SK-N-SH (cell line): ENCODE measurements around the gene MME. TPM values are rescaled to one million over a fixed set of nuclear protein-coding genes. Genes with fewer than 3 reads are reported as not detected.

Experiments
- CTCF ChIA-PET: fragments of 300-600, 350-600 bp; formaldehyde crosslinking; extraction: SDS; loops from one replicate; lab custom pipeline; 2021; lab: Yijun Ruan, JAX
- POLR2A ChIA-PET: fragments of 350-600 bp; sonication (Branson Sonifier 250); formaldehyde crosslinking; extraction: SDS; loops from one replicate; lab custom pipeline; 2020; ENCODE audit warnings: antibody characterized with exemption, inconsistent platforms; lab: Yijun Ruan, JAX
- DNase-seq: peaks from one replicate; pipeline ENCODE4 v3.0.0; 2012
- H2AFZ ChIP-seq: fragments of 200-600 bp; sonication (generic); 2 replicates; pipeline ENCODE4 v1.8.1; 2016; ENCODE audit warnings: antibody characterized with exemption, mild to moderate bottlenecking, low read depth
- H3F3A ChIP-seq: fragments of 200-600 bp; sonication (generic); replicated peaks from 2 replicates; pipeline ENCODE3; 2016; ENCODE audit warnings: antibody characterized with exemption, mild to moderate bottlenecking; ENCODE audit not compliant: insufficient read depth
- H3K27ac ChIP-seq, 2 experiments: fragments of 200-500 bp in 1 of 2; fragments of 200-600 bp in 1 of 2; sonication (Bioruptor generic) in 1 of 2; sonication (generic), shearing (Covaris generic) in 1 of 2; 2 replicates each; pipeline versions ENCODE4 v1.5.1 to v1.6.1; 2014 to 2016; ENCODE audit warnings: low read depth in 2 of 2, inconsistent platforms in 1 of 2, low read length in 1 of 2, mild to moderate bottlenecking in 1 of 2, mixed read lengths in 1 of 2
- H3K27me3 ChIP-seq: fragments of 200-600 bp; sonication (generic), shearing (Covaris generic); 2 replicates; pipeline ENCODE4 v1.6.1; 2016; ENCODE audit warnings: mixed run types; ENCODE audit not compliant: insufficient read depth
- H3K36me3 ChIP-seq, 2 experiments: fragments of 200-500 bp in 1 of 2; fragments of 200-600 bp in 1 of 2; sonication (Bioruptor generic) in 1 of 2; sonication (generic) in 1 of 2; replicated peaks in 1 of 2; 2 replicates each; pipeline versions ENCODE3 to v1.5.1; 2014 to 2016; ENCODE audit warnings: low read length in 1 of 2, mild to moderate bottlenecking in 1 of 2; ENCODE audit not compliant: insufficient read depth in 2 of 2, control insufficient read depth in 1 of 2
- H3K4me1 ChIP-seq, 2 experiments: fragments of 200-500 bp in 1 of 2; fragments of 200-600 bp in 1 of 2; sonication (Bioruptor generic) in 1 of 2; sonication (generic), shearing (Covaris generic) in 1 of 2; 2 replicates each; pipeline versions ENCODE4 v1.5.1 to v1.6.1; 2014 to 2016; ENCODE audit warnings: low read depth in 1 of 2, low read length in 1 of 2, mixed run types in 1 of 2; ENCODE audit not compliant: insufficient read depth in 2 of 2, control insufficient read depth in 1 of 2
- H3K4me2 ChIP-seq: fragments of 200-600 bp; sonication (generic), shearing (Covaris generic); 2 replicates; pipeline ENCODE4 v1.6.1; 2017; ENCODE audit warnings: mixed run types
- H3K4me3 ChIP-seq, 2 experiments: fragments of 200-500 bp in 1 of 2; fragments of 200-600 bp in 1 of 2; sonication (Bioruptor generic) in 1 of 2; sonication (generic), shearing (Covaris generic) in 1 of 2; 2 replicates each; pipeline versions ENCODE4 v1.5.1 to v1.8.1; 2014 to 2016; ENCODE audit warnings: low read depth in 2 of 2, inconsistent platforms in 1 of 2, low read length in 1 of 2, mild to moderate bottlenecking in 1 of 2, mixed read lengths in 1 of 2, moderate library complexity in 1 of 2
- H3K79me2 ChIP-seq: fragments of 200-600 bp; sonication (generic); 2 replicates; pipeline ENCODE4 v1.8.1; 2017; ENCODE audit warnings: mild to moderate bottlenecking; ENCODE audit not compliant: insufficient read depth
- H3K9ac ChIP-seq: fragments of 200-600 bp; sonication (generic); 2 replicates; pipeline ENCODE4 v1.6.1; 2017; ENCODE audit warnings: mixed run types
- H3K9me2 ChIP-seq: fragments of 200-600 bp; sonication (generic); 2 replicates; pipeline ENCODE4 v1.6.1; 2017; ENCODE audit warnings: mixed run types
- H3K9me3 ChIP-seq: fragments of 200-600 bp; sonication (generic); 2 replicates; pipeline ENCODE4 v1.6.1; 2017; ENCODE audit warnings: mixed run types, mild to moderate bottlenecking, moderate library complexity
- H4K20me1 ChIP-seq: fragments of 200-600 bp; sonication (generic); 2 replicates; pipeline ENCODE4 v1.6.1; 2017; ENCODE audit warnings: mild to moderate bottlenecking, mixed run types; ENCODE audit not compliant: insufficient read depth
- CHD2 ChIP-seq: fragments of 150-350 bp; IDR thresholded peaks from 2 replicates; pipeline ENCODE4 v1.6.1; 2018; ENCODE audit warnings: low read length; ENCODE audit not compliant: partially characterized antibody
- EP300 ChIP-seq, 2 experiments: IDR thresholded peaks; 2 replicates each; pipeline versions ENCODE4 v1.4.0 to v1.6.1; 2012; ENCODE audit warnings: borderline replicate concordance in 1 of 2, low read depth in 1 of 2, low read length in 1 of 2
- EZH2phosphoT487 ChIP-seq: fragments of 200-600 bp; sonication (generic); IDR thresholded peaks from 2 replicates; pipeline ENCODE4 v1.6.1; 2017; ENCODE audit warnings: low read depth, mixed run types, mild to moderate bottlenecking, antibody characterized with exemption, moderate library complexity, borderline replicate concordance
- FOSL2 ChIP-seq: IDR thresholded peaks from 2 replicates; pipeline ENCODE4 v1.4.0; 2012; ENCODE audit warnings: low read depth, mild to moderate bottlenecking, moderate library complexity, borderline replicate concordance
- FOXM1 ChIP-seq: IDR thresholded peaks from 2 replicates; pipeline ENCODE4 v1.4.0; 2012; ENCODE audit warnings: low read depth, mild to moderate bottlenecking
- JUND ChIP-seq: IDR thresholded peaks from 2 replicates; pipeline ENCODE4 v1.4.0; 2012
- MEF2A ChIP-seq: IDR thresholded peaks from 2 replicates; pipeline ENCODE4 v1.4.0; 2012; ENCODE audit warnings: low read depth, borderline replicate concordance
- NFIC ChIP-seq: IDR thresholded peaks from 2 replicates; pipeline ENCODE4 v1.4.0; 2012; ENCODE audit warnings: borderline replicate concordance
- RAD21 ChIP-seq: IDR thresholded peaks from 2 replicates; pipeline ENCODE4 v1.6.1; 2012; ENCODE audit warnings: mild to moderate bottlenecking, low read length
- RCOR1 ChIP-seq: fragments of 150-350 bp; IDR thresholded peaks from 2 replicates; pipeline ENCODE4 v1.6.1; 2017; ENCODE audit warnings: antibody characterized with exemption, low read length
- RFX5 ChIP-seq: IDR thresholded peaks from 2 replicates; pipeline ENCODE4 v1.6.1; 2012; ENCODE audit warnings: mild to moderate bottlenecking, improper control_type of control experiment, low read length
- RXRA ChIP-seq: IDR thresholded peaks from 2 replicates; pipeline ENCODE4 v1.4.0; 2012; ENCODE audit warnings: low read depth, mild to moderate bottlenecking, borderline replicate concordance
- SIN3A ChIP-seq: IDR thresholded peaks from 2 replicates; pipeline ENCODE4 v1.6.1; 2012; ENCODE audit warnings: low read depth, mild to moderate bottlenecking, low read length, moderate library complexity, borderline replicate concordance
- TEAD4 ChIP-seq: IDR thresholded peaks from 2 replicates; pipeline ENCODE4 v1.4.0; 2012; ENCODE audit warnings: mild to moderate bottlenecking, borderline replicate concordance; ENCODE audit not compliant: insufficient read depth
- YY1 ChIP-seq: IDR thresholded peaks from 2 replicates; pipeline ENCODE4 v1.4.0; 2012; ENCODE audit warnings: low read depth, mild to moderate bottlenecking
- WGBS: methylation state at CpG from one replicate; pipeline ENCODE4 v1.1.6; 2017; ENCODE audit warnings: low lambda C conversion rate; 5-methylcytosine and 5-hydroxymethylcytosine counted together
- polyA plus RNA-seq, 3 experiments: library from polyadenylated mRNA; depleted of rRNA; stranded (reverse); fragments of >200 nt; gene quantifications; 2 replicates each; pipeline ENCODE4 v1.2.3, GENCODE V29; 2012
- TF ChIP-seq, protein P1 (sequence below): fragments of 150-350 bp; IDR thresholded peaks from 2 replicates; pipeline ENCODE4 v1.6.1; 2017; ENCODE audit warnings: antibody characterized with exemption, low read length, low read depth, borderline replicate concordance
- TF ChIP-seq, protein P2 (sequence below): IDR thresholded peaks from 2 replicates; pipeline ENCODE4 v1.4.0; 2012; ENCODE audit warnings: low read depth, borderline replicate concordance
- TF ChIP-seq, protein P3 (sequence below): IDR thresholded peaks from 2 replicates; pipeline ENCODE4 v1.4.0; 2012; ENCODE audit warnings: low read depth, borderline replicate concordance
- TF ChIP-seq, protein P4 (sequence below): fragments of 200-600 bp; sonication (generic); IDR thresholded peaks from 2 replicates; pipeline ENCODE4 v1.6.1; 2017; ENCODE audit warnings: antibody characterized with exemption, mild to moderate bottlenecking, moderate library complexity

Gene MME
- polyA plus RNA-seq, 1 of the 3 experiments (the other 2 are of a cell fraction), result 167 TPM

DNA sequence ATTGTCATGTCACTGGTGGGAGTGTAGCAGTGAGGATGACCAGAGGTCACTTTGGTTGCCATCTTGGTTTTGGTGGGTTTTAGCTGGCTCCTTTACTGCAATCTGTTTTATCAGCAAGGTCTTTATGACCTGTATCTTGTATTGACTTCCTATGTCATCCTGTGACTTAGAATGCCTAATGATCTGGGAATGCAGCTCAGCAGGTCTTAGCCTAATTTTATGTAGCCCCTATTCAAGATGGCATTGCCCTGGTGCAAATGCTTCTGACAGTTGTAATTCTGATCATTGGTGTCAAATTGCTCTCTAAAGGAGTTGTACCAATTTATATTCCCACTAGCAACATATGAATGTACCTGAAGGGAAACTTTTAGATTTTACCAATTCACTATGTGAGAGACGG, 139.0 kb downstream of the MME start:
- 71% methylated on average over 1 of the region's 1 CpG for WGBS
- no peak overlapping the region for H3K4me3 ChIP-seq
- H3K4me2 ChIP-seq, result no peak overlapping the region
- no peak overlapping the region for H3K9ac ChIP-seq
- ChIA-PET POLR2A (no interaction called here), CTCF (no interaction called here)
- H3K27ac ChIP-seq, result no peak overlapping the region
- no peaks in the 10 kb centered on the region for H3K79me2 ChIP-seq
- H3K9me2 ChIP-seq, result no peaks in the 10 kb centered on the region
- H3K9me3 ChIP-seq, result no peaks in the 10 kb centered on the region
- TF ChIP-seq RAD21, result no peak
- TF ChIP-seq RXRA, result no peak
- no peak for TF ChIP-seq NFIC
- no peak for TF ChIP-seq FOSL2
- TF ChIP-seq EP300 (IDR thresholded peaks at IDR 0.05; ENCODE audit: borderline replicate concordance in 1 of 2, low read depth in 1 of 2, low read length in 1 of 2), result no peak
- TF ChIP-seq YY1, result no peak
- no peak for TF ChIP-seq EZH2phosphoT487
- TF ChIP-seq JUND, result no peak
- TF ChIP-seq, protein P1, sequence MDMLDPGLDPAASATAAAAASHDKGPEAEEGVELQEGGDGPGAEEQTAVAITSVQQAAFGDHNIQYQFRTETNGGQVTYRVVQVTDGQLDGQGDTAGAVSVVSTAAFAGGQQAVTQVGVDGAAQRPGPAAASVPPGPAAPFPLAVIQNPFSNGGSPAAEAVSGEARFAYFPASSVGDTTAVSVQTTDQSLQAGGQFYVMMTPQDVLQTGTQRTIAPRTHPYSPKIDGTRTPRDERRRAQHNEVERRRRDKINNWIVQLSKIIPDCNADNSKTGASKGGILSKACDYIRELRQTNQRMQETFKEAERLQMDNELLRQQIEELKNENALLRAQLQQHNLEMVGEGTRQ, result no peak
- TF ChIP-seq MEF2A, result no peak
- TF ChIP-seq TEAD4, result no peak
- TF ChIP-seq, protein P2, sequence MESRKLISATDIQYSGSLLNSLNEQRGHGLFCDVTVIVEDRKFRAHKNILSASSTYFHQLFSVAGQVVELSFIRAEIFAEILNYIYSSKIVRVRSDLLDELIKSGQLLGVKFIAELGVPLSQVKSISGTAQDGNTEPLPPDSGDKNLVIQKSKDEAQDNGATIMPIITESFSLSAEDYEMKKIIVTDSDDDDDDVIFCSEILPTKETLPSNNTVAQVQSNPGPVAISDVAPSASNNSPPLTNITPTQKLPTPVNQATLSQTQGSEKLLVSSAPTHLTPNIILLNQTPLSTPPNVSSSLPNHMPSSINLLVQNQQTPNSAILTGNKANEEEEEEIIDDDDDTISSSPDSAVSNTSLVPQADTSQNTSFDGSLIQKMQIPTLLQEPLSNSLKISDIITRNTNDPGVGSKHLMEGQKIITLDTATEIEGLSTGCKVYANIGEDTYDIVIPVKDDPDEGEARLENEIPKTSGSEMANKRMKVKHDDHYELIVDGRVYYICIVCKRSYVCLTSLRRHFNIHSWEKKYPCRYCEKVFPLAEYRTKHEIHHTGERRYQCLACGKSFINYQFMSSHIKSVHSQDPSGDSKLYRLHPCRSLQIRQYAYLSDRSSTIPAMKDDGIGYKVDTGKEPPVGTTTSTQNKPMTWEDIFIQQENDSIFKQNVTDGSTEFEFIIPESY, result no peak
- TF ChIP-seq, protein P3, sequence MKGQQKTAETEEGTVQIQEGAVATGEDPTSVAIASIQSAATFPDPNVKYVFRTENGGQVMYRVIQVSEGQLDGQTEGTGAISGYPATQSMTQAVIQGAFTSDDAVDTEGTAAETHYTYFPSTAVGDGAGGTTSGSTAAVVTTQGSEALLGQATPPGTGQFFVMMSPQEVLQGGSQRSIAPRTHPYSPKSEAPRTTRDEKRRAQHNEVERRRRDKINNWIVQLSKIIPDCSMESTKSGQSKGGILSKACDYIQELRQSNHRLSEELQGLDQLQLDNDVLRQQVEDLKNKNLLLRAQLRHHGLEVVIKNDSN, result no peak
- TF ChIP-seq RFX5, result no peak
- TF ChIP-seq CHD2, result no peak
- no peak for TF ChIP-seq SIN3A
- TF ChIP-seq, protein P4, sequence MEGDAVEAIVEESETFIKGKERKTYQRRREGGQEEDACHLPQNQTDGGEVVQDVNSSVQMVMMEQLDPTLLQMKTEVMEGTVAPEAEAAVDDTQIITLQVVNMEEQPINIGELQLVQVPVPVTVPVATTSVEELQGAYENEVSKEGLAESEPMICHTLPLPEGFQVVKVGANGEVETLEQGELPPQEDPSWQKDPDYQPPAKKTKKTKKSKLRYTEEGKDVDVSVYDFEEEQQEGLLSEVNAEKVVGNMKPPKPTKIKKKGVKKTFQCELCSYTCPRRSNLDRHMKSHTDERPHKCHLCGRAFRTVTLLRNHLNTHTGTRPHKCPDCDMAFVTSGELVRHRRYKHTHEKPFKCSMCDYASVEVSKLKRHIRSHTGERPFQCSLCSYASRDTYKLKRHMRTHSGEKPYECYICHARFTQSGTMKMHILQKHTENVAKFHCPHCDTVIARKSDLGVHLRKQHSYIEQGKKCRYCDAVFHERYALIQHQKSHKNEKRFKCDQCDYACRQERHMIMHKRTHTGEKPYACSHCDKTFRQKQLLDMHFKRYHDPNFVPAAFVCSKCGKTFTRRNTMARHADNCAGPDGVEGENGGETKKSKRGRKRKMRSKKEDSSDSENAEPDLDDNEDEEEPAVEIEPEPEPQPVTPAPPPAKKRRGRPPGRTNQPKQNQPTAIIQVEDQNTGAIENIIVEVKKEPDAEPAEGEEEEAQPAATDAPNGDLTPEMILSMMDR, result no peak
- no peak for TF ChIP-seq RCOR1
- no peak for TF ChIP-seq FOXM1
- DNase-seq, result no peak
- H3K4me1 ChIP-seq, result no peaks in the 10 kb centered on the region
- no peaks in the 10 kb centered on the region for H3K36me3 ChIP-seq
- H2AFZ ChIP-seq, result no peak overlapping the region
- H3F3A ChIP-seq, result no peaks in the 10 kb centered on the region
- no peaks in the 10 kb centered on the region for H4K20me1 ChIP-seq
- no peaks in the 10 kb centered on the region for H3K27me3 ChIP-seq
